ENCODE data around the gene FNIP1. TPM values are rescaled to one million over a fixed set of nuclear protein-coding genes. Genes with fewer than 3 reads are reported as not detected.

The FNIP1 gene
- total RNA-seq, 1 donor from 2014 or later, result 29.5 TPM

- TF ChIP-seq CTCF (IDR thresholded peaks at IDR 0.05) (no peak), POLR2A (IDR thresholded peaks at IDR 0.05) (no peak), POLR2AphosphoS5 (IDR thresholded peaks at IDR 0.05; ENCODE audit: insufficient read depth in 1 of 2, low read depth in 1 of 2) (no peak)
- Histone ChIP-seq H3K27me3 (no peaks in the 10 kb centered on the region), H3K4me1 (peaks cover 65% of the 10 kb centered on the region), H3K4me3 (no peak overlapping the region), H3K9me3 (no peaks in the 10 kb centered on the region), H3K27ac (no peak overlapping the region), H3K36me3 (no peaks in the 10 kb centered on the region)
- DNase-seq (ENCODE audit: extremely low spot score in 2 of 2), result no peak
- intact Hi-C loops (cut with DNase I), result no loop called here
These were observed 27.5 kb downstream of the FNIP1 start for GRCh38 chr5:131769336-131769735.

GRCh38 chr5:131767891-131768290, 28.9 kb downstream of the FNIP1 start:
- no peak for DNase-seq (ENCODE audit: extremely low spot score in 2 of 2)
- peaks cover 53% of the 10 kb centered on the region for H3K4me1 ChIP-seq
- no peak overlapping the region for H3K4me3 ChIP-seq
- H3K27me3 ChIP-seq, result no peaks in the 10 kb centered on the region
- H3K27ac ChIP-seq, result no peak overlapping the region
- H3K36me3 ChIP-seq, result no peaks in the 10 kb centered on the region
- intact Hi-C loops (cut with DNase I), result no loop called here
- H3K9me3 ChIP-seq, result no peaks in the 10 kb centered on the region
- TF ChIP-seq CTCF (IDR thresholded peaks at IDR 0.05) (no peak), POLR2A (IDR thresholded peaks at IDR 0.05) (no peak), POLR2AphosphoS5 (IDR thresholded peaks at IDR 0.05; ENCODE audit: insufficient read depth in 1 of 2, low read depth in 1 of 2) (no peak)

- Histone ChIP-seq H3K4me1 (peaks cover 42% of the 10 kb centered on the region), H3K9me3 (no peaks in the 10 kb centered on the region), H3K36me3 (no peaks in the 10 kb centered on the region), H3K27ac (no peak overlapping the region), H3K4me3 (no peak overlapping the region), H3K27me3 (no peaks in the 10 kb centered on the region)
- TF ChIP-seq POLR2A (IDR thresholded peaks at IDR 0.05), result no peak
- TF ChIP-seq CTCF (IDR thresholded peaks at IDR 0.05), result no peak
- no peak for TF ChIP-seq POLR2AphosphoS5 (IDR thresholded peaks at IDR 0.05; ENCODE audit: insufficient read depth in 1 of 2, low read depth in 1 of 2)
- no peak for DNase-seq (ENCODE audit: extremely low spot score in 2 of 2)
- intact Hi-C loops (cut with DNase I), result no loop called here
These were observed 30.1 kb downstream of the FNIP1 start for GRCh38 chr5:131766689-131767088.

GRCh38 chr5:131765261-131765660, 31.6 kb downstream of the FNIP1 start:
- H3K4me3 ChIP-seq, result no peak overlapping the region
- no peak overlapping the region for H3K27ac ChIP-seq
- H3K4me1 ChIP-seq, result peaks cover 34% of the 10 kb centered on the region
- intact Hi-C loops (cut with DNase I), result no loop called here
- H3K27me3 ChIP-seq, result no peaks in the 10 kb centered on the region
- no peaks in the 10 kb centered on the region for H3K36me3 ChIP-seq
- no peak for DNase-seq (ENCODE audit: extremely low spot score in 2 of 2)
- no peaks in the 10 kb centered on the region for H3K9me3 ChIP-seq
- TF ChIP-seq POLR2A (IDR thresholded peaks at IDR 0.05) (no peak), POLR2AphosphoS5 (IDR thresholded peaks at IDR 0.05; ENCODE audit: insufficient read depth in 1 of 2, low read depth in 1 of 2) (no peak), CTCF (IDR thresholded peaks at IDR 0.05) (no peak)

- TF ChIP-seq POLR2AphosphoS5 (IDR thresholded peaks at IDR 0.05; ENCODE audit: insufficient read depth in 1 of 2, low read depth in 1 of 2) (no peak), POLR2A (IDR thresholded peaks at IDR 0.05) (no peak), CTCF (IDR thresholded peaks at IDR 0.05) (no peak)
- Histone ChIP-seq H3K4me1 (peaks cover 28% of the 10 kb centered on the region), H3K9me3 (no peaks in the 10 kb centered on the region), H3K27ac (no peak overlapping the region), H3K27me3 (no peaks in the 10 kb centered on the region), H3K36me3 (no peaks in the 10 kb centered on the region), H3K4me3 (no peak overlapping the region)
- intact Hi-C loops (cut with DNase I), result no loop called here
- DNase-seq (ENCODE audit: extremely low spot score in 2 of 2), result no peak
These were observed 32.8 kb downstream of the FNIP1 start for GRCh38 chr5:131763968-131764367.

All from vagina (tissue), 2 donors.